NCI-H82 treated with DMSO at 0.1 percent for 48 hours (cell line): ENCODE measurements around the gene PPP6R3.

ENCODE experiments used
- DNase-seq: peaks from one replicate; lab custom pipeline; 2025; ENCODE audit not compliant: unreplicated experiment; lab: John Stamatoyannopoulos, UW

Gene PPP6R3

GRCh38 chr11:68481579-68482240 lies 21.2 kb downstream of the PPP6R3 start:
- no peak for DNase-seq

GRCh38 chr11:68488623-68489022 lies 28.1 kb downstream of the PPP6R3 start:
- no peak for DNase-seq

GRCh38 chr11:68495220-68495729 lies 34.7 kb downstream of the PPP6R3 start:
- DNase-seq: no peak

DNA sequence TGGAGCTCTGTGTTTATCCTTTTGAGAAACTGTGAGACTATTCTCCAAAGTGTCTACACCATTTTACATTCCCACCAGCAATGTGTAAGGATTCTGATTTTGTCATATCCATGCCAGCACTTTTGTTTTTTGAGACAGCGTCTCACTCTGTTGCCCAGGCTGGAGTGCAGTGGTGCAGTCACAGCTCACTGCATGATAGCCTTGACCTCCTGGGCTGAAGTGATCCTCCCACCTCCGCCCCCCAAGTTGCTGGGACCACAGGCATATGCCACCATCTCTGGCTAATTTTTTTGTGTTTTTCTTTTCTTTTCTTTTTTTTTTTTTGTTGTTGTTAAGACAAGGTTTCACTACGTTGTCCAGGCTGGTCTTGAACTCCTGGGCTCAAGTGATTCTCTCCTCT lies 35.3 kb downstream of the PPP6R3 start:
- no peak for DNase-seq

- no peak for DNase-seq
Observed at GRCh38 chr11:68497761-68498160, 37.2 kb downstream of the PPP6R3 start.

- no peak for DNase-seq
Observed at GRCh38 chr11:68498321-68498720, 37.8 kb downstream of the PPP6R3 start.

GRCh38 chr11:68498903-68499883 lies 38.6 kb downstream of the PPP6R3 start:
- no peak for DNase-seq

GRCh38 chr11:68500206-68500605 lies 39.7 kb downstream of the PPP6R3 start:
- no peak for DNase-seq

DNA sequence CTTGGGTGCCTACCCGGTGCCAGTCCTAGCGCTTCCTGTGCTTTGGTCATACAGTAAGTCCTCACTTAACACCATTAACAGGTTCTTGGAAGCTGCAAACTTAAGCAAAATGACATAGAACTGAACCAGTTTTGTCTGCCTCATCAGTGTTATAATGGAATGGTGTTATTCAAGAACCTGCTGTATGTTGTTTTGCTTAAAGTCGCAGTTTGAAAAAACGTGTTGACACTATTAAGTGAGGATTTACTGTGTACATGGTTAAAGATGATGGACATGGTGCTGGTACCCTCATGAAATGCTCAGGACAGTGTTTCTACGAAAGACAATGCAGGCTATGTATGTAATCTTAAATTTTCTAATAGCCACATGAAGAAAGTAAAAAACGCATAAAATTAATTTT lies 41.3 kb downstream of the PPP6R3 start:
- DNase-seq: no peak

- DNase-seq: no peak
Observed at GRCh38 chr11:68503251-68503687, 42.7 kb downstream of the PPP6R3 start.

GRCh38 chr11:68503792-68504191 lies 43.2 kb downstream of the PPP6R3 start:
- DNase-seq: no peak

DNA sequence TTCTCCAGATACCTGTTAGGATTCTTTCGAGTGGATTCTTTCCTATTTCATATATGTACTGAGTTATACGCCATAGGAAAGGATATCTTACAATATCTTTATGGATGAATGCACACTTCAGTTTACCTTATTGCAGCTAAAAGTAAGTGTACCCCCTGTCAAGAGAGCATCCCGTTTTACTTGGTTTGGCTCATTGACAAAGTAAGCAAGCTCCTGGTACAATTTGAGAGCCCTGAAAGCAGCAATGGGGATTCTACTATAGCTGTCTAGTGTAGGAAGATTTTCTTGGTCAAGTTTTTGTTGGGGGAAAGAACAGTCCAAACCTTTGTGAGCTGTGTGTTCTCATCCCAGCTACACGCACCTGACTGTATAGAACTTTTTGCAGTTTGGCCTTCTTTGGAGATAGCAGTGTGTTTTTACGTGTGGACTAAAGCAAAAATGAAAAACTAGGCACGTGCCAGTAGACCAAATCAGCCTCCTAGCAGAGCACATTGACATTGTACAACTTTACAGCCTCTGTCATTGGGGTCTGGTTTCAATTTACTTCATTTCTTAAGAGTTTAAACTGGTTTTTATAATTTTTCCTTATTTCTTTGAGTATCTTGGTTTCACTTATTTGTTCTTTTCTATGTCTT lies 44.0 kb downstream of the PPP6R3 start:
- no peak for DNase-seq

DNA sequence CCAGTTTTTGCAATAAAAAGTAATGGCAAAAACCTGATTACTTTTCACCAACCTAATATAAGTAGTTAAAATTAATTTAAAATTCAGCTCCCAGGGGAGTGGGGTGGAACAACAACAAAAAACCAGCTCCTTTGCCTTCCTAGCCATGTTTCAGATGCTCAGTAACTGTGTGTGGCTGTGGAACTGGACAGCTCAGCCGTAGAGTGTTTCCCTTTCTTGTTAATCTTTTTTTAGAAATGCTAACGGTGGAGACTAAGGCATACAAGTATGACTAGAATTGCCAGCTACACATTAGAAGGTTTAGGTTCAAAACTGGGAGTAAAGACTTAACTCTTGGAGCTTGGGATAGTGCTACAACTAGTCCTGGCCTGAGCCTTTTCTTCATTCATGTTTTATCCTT lies 45.0 kb downstream of the PPP6R3 start:
- DNase-seq: no peak

DNA sequence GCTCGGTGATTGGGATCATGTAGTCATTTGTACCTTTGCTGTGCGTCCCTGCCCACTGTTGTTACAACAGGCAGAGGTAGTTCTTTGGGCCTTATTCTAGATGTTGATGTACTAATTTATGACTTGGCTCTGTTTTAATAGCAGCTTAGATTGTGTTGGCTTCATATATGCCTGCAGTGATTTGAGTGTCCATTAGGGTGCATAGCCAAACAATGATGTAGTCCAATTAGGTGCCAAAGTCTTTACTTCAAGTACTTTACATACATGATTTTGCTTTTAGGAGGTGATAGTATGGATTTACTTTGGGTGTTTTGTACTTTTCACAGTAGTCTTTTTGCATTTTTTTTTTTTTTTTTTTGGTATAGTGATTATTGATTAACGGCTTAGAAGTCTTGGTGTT lies 46.4 kb downstream of the PPP6R3 start:
- DNase-seq: no peak

DNA sequence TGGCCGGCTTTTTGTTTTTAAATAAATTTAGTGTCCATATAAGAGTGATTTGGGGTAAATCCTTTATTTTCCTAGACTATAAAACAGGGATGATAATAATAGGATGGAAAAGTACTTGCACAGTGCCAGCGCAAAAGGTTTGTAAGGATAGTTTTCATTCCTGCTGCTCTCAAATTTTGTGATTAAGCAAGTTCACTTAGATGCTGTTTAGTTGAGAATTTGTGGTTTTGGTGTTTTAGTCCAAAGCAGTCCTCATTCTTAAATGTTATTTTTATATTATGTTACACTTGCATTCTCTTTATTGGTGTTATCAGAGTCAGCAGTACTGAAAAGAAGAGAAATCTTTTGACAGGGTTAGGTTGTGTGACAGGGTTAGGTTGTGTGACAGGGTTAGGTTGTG lies 47.9 kb downstream of the PPP6R3 start:
- DNase-seq: no peak

GRCh38 chr11:68509066-68509465 lies 48.5 kb downstream of the PPP6R3 start:
- no peak for DNase-seq

GRCh38 chr11:68513930-68514487 lies 53.5 kb downstream of the PPP6R3 start:
- DNase-seq: no peak

DNA sequence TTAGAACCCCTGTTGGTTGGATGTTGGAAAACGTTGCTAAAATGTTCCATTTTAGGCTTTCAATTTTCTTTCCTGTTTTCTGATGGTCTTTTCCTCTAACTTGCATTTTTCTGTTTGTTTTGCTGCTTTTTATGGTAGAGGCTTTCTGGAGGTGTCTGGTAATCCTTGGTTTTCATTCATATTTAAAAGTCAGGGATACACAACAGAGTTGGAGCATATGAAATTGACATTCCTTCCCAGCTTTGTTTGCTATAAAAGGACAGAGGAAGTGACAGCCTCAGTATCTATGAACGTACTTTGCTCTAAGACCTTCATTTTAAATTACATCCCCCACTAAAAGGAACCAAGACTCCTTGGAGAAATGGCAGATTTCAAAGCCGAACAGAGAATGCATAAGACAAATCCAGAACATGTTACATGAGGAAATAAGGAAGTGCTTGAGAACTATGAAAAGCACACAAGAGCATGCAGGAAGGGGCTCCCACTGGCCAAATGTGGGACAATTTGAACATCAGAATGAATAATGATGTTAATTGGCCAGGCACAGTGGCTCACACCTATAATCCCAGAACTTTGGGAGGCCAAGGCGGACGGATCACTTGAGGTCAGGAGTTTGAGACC lies 56.7 kb downstream of the PPP6R3 start:
- no peak for DNase-seq

- no peak for DNase-seq
Observed at GRCh38 chr11:68518191-68518590, 57.6 kb downstream of the PPP6R3 start.

GRCh38 chr11:68521969-68522652 lies 61.6 kb downstream of the PPP6R3 start:
- DNase-seq: no peak
